HEK293 (cell line): Measurements from ENCODE around the gene CDK11B.
A peak's percentile ranks its signal among the peaks of the same experiment; 100 is the strongest.

Experiments used
- CTCF ChIA-PET: fragments of 350-600 bp; formaldehyde crosslinking; extraction: SDS; loops from one replicate; lab custom pipeline; 2021; ENCODE audit warnings: antibody characterized with exemption; lab: Yijun Ruan, JAX
- POLR2A ChIA-PET: fragments of 300-600 bp; formaldehyde crosslinking; extraction: SDS; loops from one replicate; lab custom pipeline; 2020; ENCODE audit warnings: antibody characterized with exemption, inconsistent platforms; lab: Yijun Ruan, JAX
- H3K27ac ChIP-seq: fragments of 200-500 bp; sonication (Bioruptor generic); 2 replicates; pipeline ENCODE4 v1.5.1; 2014; ENCODE audit warnings: low read depth, low read length, control low read depth, inconsistent platforms; ENCODE audit errors: extremely low read depth
- H3K36me3 ChIP-seq, 2 experiments: fragments of 200-500 bp in 1 of 2; sonication (Bioruptor generic) in 1 of 2; 1 replicate in 1 of 2; 2 replicates in 1 of 2; pipeline ENCODE4 v1.5.1; 2014 to 2017; ENCODE audit warnings: inconsistent platforms in 2 of 2, low read length in 2 of 2; ENCODE audit not compliant: control insufficient read depth in 2 of 2, insufficient read depth in 1 of 2
- H3K4me1 ChIP-seq: fragments of 200-500 bp; sonication (Bioruptor generic); 2 replicates; pipeline ENCODE4 v1.5.1; 2014; ENCODE audit warnings: mild to moderate bottlenecking, low read length, inconsistent platforms; ENCODE audit not compliant: control insufficient read depth, insufficient read depth
- H3K4me3 ChIP-seq: 2 replicates; pipeline ENCODE4 v1.5.1; 2011; ENCODE audit warnings: low read depth, mild to moderate bottlenecking, control low read depth, low read length, moderate library complexity
- H3K9me3 ChIP-seq: fragments of 200-500 bp; sonication (Bioruptor generic); 2 replicates; pipeline ENCODE4 v1.5.1; 2014; ENCODE audit warnings: low read depth, low read length, inconsistent platforms; ENCODE audit not compliant: control insufficient read depth, insufficient read depth
- GLIS2 ChIP-seq: fragments of 450-650 bp; formaldehyde crosslinking; IDR thresholded peaks from 2 replicates; pipeline ENCODE4 v1.5.1; 2016; ENCODE audit warnings: missing biosample characterization, missing genetic modification characterization
- KLF16 ChIP-seq: fragments of 450-650 bp; formaldehyde crosslinking; IDR thresholded peaks from 2 replicates; pipeline ENCODE4 v1.5.1; 2017; ENCODE audit warnings: missing biosample characterization, missing genetic modification characterization
- KLF17 ChIP-seq: fragments of 450-650 bp; formaldehyde crosslinking; IDR thresholded peaks from 2 replicates; pipeline ENCODE4 v1.5.1; 2016; ENCODE audit warnings: missing biosample characterization, missing genetic modification characterization
- MYNN ChIP-seq: fragments of 450-650 bp; formaldehyde crosslinking; IDR thresholded peaks from 2 replicates; pipeline ENCODE4 v1.5.1; 2016; ENCODE audit warnings: missing biosample characterization, missing genetic modification characterization, borderline replicate concordance
- TRIM28 ChIP-seq: IDR thresholded peaks from 2 replicates; pipeline ENCODE4 v1.6.1; 2011; ENCODE audit warnings: low read length, control low read depth, borderline replicate concordance
- ZBTB26 ChIP-seq: fragments of 450-650 bp; formaldehyde crosslinking; optimal IDR thresholded peaks from 2 replicates; pipeline ENCODE3; 2016; ENCODE audit warnings: missing biosample characterization, mild to moderate bottlenecking, missing genetic modification characterization
- ZBTB6 ChIP-seq: fragments of 450-650 bp; formaldehyde crosslinking; IDR thresholded peaks from 2 replicates; pipeline ENCODE4 v1.5.1; 2017; ENCODE audit warnings: missing biosample characterization, missing genetic modification characterization
- ZNF274 ChIP-seq, 2 experiments: fragments of 200-500 bp in 1 of 2; fragments of 450-650 bp in 1 of 2; sonication (Bioruptor generic) in 1 of 2; formaldehyde crosslinking in 1 of 2; IDR thresholded peaks; 2 replicates each; pipeline versions ENCODE4 v1.5.1 to v1.6.1; 2014 to 2016; ENCODE audit warnings: borderline replicate concordance in 1 of 2, inconsistent platforms in 1 of 2, low read length in 1 of 2, missing biosample characterization in 1 of 2, missing genetic modification characterization in 1 of 2
- ZNF580 ChIP-seq: fragments of 450-650 bp; formaldehyde crosslinking; IDR thresholded peaks from 2 replicates; pipeline ENCODE4 v1.5.1; 2016; ENCODE audit warnings: missing biosample characterization, missing genetic modification characterization
- ZNF621 ChIP-seq: fragments of 450-650 bp; formaldehyde crosslinking; IDR thresholded peaks from 2 replicates; pipeline ENCODE4 v1.5.1; 2017; ENCODE audit warnings: missing biosample characterization, missing genetic modification characterization
- ZNF768 ChIP-seq: fragments of 450-650 bp; formaldehyde crosslinking; IDR thresholded peaks from 2 replicates; pipeline ENCODE4 v1.5.1; 2018; ENCODE audit warnings: missing biosample characterization, mild to moderate bottlenecking, missing genetic modification characterization
- ZNF777 ChIP-seq: fragments of 450-650 bp; formaldehyde crosslinking; IDR thresholded peaks from 2 replicates; pipeline ENCODE4 v1.5.1; 2017; ENCODE audit warnings: missing biosample characterization, missing genetic modification characterization, borderline replicate concordance
- TF ChIP-seq, protein P1 (sequence below): fragments of 450-650 bp; formaldehyde crosslinking; IDR thresholded peaks from 2 replicates; pipeline ENCODE4 v1.5.1; 2016; ENCODE audit warnings: missing biosample characterization, missing genetic modification characterization
- TF ChIP-seq, protein P2 (sequence below): fragments of 450-650 bp; formaldehyde crosslinking; IDR thresholded peaks from 2 replicates; pipeline ENCODE4 v1.5.1; 2017; ENCODE audit warnings: missing biosample characterization, missing genetic modification characterization
- TF ChIP-seq, protein P3 (sequence below): sonication (generic); formaldehyde crosslinking; IDR thresholded peaks from 2 replicates; pipeline ENCODE4 v1.8.1; 2022; ENCODE audit warnings: mild to moderate bottlenecking, moderate library complexity, missing genetic modification reagents

Gene CDK11B

DNA sequence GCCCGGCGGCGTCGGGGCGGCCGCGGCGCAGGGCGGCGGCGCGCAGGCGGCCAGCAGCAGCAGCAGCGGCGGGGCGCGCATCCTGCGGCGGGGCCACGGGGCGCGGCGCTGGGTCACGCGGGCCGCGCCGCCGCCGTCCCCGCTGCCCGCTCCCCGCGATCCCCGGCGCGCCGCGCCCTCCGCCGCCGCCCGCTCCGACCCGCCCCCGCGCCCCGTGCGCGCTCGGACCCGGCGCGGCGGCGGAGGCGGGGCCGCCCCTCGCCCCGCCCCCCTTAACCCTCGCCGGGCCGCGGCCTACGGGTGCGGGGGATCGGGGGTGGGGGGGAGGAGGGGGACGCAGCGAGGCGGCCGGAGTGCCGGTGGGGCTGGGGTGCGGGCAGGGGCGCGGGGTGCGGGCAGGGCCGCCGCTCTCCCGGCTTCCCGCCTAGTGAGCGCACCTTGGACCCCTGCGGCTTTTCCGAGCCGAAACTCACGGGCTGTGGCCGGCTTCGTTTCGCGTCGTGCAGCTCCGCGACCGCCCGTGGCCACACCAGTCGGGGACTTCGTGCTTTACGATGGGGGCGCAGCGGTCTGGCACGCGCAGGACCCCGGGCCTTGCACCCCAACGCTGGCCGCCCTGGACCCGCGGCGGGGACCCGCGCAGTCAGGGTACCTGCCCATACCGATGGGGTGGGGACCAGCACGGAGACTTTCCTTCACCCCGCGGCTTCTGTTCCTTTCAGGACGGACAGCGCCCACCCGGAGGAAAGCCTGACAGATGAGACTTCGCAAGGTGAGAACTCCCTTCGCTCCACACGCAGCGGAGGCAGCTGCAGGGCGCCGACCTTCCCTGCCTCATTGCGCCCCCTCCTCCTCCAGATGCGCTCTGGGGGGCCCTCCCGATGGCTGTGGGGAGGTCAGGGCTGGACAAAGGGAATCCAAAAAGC is 58.6 kb downstream of the CDK11B start, which contains the start of gene FNDC10 (continued):
- TF ChIP-seq KLF17 (no peak), ZBTB26 (tag by site-specific recombination) (peak; percentile 37)
- TF ChIP-seq, protein P1, sequence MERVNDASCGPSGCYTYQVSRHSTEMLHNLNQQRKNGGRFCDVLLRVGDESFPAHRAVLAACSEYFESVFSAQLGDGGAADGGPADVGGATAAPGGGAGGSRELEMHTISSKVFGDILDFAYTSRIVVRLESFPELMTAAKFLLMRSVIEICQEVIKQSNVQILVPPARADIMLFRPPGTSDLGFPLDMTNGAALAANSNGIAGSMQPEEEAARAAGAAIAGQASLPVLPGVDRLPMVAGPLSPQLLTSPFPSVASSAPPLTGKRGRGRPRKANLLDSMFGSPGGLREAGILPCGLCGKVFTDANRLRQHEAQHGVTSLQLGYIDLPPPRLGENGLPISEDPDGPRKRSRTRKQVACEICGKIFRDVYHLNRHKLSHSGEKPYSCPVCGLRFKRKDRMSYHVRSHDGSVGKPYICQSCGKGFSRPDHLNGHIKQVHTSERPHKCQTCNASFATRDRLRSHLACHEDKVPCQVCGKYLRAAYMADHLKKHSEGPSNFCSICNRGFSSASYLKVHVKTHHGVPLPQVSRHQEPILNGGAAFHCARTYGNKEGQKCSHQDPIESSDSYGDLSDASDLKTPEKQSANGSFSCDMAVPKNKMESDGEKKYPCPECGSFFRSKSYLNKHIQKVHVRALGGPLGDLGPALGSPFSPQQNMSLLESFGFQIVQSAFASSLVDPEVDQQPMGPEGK (tag by site-specific recombination): no peak

DNA sequence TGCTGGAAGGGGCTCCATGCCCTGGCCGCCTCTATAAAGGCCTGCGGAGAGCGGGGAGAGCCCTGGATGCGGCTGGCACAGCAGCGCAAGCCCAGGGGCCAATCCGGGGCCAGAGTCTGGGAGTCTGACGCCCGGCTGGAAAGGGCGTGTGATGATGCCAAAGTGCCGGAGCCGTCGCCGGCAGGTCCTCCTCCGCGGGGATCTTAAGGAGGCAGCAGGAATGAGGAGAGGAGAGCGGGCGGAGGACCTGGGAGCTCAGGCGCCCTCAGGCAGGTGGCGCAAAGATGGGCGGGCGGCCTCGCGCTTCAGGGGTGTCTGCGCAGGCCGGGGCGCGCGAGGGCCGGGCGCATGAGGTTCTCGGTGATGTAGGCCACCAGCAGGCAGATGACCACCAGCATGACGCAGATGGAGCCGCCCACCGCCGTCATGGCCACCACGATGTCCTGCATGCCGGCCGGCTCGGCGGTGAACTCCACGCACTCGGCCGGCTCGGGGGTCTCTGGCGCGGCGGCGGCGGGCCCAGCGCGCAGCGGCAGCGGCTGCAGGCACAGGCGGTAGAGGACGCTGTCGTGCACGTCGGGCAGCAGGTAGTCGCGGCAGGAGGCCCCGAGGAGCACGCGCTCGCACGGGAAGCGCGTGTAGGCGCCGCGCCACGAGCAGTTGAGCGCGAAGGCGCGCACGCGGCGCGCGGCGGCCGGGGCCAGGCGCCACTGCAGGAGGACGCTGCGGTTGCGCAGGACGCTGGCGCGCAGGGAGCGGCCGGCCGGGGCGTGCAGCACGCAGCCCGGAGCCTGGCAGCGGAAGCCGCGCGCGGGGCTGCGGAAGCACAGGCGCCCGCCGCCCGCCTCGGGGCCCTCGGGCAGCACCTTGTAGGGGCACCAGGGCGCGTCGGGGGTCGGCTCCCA is 59.5 kb downstream of the CDK11B start:
- ChIA-PET CTCF (interaction anchor here (0.5 kb wide), 1 partner anchor 41 kb away, joined by 5 read pairs; no protein-coding TSS in a partner anchor), POLR2A (no interaction called here)
- peak overlapping the region; percentile 32; the same call in 1 of the 2 replicates for H3K27ac ChIP-seq
- no peaks in the 10 kb centered on the region for H3K9me3 ChIP-seq
- peaks cover 6% of the 10 kb centered on the region; the same call in 1 of the 2 replicates for H3K4me1 ChIP-seq
- TF ChIP-seq, protein P2, sequence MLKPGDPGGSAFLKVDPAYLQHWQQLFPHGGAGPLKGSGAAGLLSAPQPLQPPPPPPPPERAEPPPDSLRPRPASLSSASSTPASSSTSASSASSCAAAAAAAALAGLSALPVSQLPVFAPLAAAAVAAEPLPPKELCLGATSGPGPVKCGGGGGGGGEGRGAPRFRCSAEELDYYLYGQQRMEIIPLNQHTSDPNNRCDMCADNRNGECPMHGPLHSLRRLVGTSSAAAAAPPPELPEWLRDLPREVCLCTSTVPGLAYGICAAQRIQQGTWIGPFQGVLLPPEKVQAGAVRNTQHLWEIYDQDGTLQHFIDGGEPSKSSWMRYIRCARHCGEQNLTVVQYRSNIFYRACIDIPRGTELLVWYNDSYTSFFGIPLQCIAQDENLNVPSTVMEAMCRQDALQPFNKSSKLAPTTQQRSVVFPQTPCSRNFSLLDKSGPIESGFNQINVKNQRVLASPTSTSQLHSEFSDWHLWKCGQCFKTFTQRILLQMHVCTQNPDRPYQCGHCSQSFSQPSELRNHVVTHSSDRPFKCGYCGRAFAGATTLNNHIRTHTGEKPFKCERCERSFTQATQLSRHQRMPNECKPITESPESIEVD (tag by site-specific recombination): no peak
- TF ChIP-seq ZBTB6 (tag by site-specific recombination) (peak; percentile 32; the same call in 1 of the 2 replicates), GLIS2 (tag by site-specific recombination) (no peak)
- H3K4me3 ChIP-seq: no peak overlapping the region; the same call in 1 of the 2 replicates
- no peaks in the 10 kb centered on the region for H3K36me3 ChIP-seq

DNA sequence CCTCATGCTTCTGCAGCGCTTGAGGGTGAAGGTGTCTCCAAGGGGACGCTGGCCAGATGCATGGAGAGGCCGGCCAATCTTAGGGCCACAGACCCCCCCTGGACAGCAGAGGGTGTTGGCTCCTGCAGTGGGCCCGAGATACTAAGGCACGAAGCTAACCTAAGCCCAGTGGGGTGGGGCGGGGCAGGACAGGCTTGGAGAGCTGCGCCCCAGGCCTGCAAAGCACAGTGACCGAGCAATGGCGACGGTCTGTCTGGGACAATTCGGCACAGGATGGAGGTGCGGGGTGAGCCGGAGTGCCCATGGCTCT is 60.1 kb downstream of the CDK11B start:
- H3K9me3 ChIP-seq: no peaks in the 10 kb centered on the region
- H3K27ac ChIP-seq: no peak overlapping the region
- H3K4me3 ChIP-seq: no peak overlapping the region
- ChIA-PET POLR2A (no interaction called here), CTCF (interaction anchor here (0.5 to 1.2 kb wide), 2 partner anchors 13 to 40 kb away, joined by 4 to 5 read pairs; no protein-coding TSS in a partner anchor)
- no peaks in the 10 kb centered on the region for H3K36me3 ChIP-seq
- peaks cover 6% of the 10 kb centered on the region; the same call in 1 of the 2 replicates for H3K4me1 ChIP-seq
- no peak for TF ChIP-seq ZNF580 (tag by site-specific recombination)
- no peak for TF ChIP-seq TRIM28
- TF ChIP-seq, protein P3, sequence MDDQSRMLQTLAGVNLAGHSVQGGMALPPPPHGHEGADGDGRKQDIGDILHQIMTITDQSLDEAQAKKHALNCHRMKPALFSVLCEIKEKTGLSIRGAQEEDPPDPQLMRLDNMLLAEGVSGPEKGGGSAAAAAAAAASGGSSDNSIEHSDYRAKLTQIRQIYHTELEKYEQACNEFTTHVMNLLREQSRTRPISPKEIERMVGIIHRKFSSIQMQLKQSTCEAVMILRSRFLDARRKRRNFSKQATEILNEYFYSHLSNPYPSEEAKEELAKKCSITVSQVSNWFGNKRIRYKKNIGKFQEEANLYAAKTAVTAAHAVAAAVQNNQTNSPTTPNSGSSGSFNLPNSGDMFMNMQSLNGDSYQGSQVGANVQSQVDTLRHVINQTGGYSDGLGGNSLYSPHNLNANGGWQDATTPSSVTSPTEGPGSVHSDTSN (CRISPR knock-in tag): no peak
- no peak for TF ChIP-seq ZNF777 (tag by site-specific recombination)
- TF ChIP-seq ZNF768 (tag by site-specific recombination): no peak
- no peak for TF ChIP-seq MYNN (tag by site-specific recombination)
- no peak for TF ChIP-seq ZNF621 (tag by site-specific recombination)
- TF ChIP-seq KLF17: no peak
- TF ChIP-seq ZNF274 (IDR thresholded peaks at IDR 0.05; ENCODE audit: low read length): no peak
- TF ChIP-seq ZNF274 (tag by site-specific recombination; IDR thresholded peaks at IDR 0.05; ENCODE audit: borderline replicate concordance): no peak
- TF ChIP-seq KLF16 (tag by site-specific recombination): no peak
